Fibroblast of upper back skin (primary cell): ENCODE measurements around the gene TTC4.

ENCODE experiments used
- DNase-seq: peaks from one replicate; pipeline ENCODE4 v3.0.0-alpha.2; 2013

TTC4 gene, protein sequence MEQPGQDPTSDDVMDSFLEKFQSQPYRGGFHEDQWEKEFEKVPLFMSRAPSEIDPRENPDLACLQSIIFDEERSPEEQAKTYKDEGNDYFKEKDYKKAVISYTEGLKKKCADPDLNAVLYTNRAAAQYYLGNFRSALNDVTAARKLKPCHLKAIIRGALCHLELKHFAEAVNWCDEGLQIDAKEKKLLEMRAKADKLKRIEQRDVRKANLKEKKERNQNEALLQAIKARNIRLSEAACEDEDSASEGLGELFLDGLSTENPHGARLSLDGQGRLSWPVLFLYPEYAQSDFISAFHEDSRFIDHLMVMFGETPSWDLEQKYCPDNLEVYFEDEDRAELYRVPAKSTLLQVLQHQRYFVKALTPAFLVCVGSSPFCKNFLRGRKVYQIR

DNA sequence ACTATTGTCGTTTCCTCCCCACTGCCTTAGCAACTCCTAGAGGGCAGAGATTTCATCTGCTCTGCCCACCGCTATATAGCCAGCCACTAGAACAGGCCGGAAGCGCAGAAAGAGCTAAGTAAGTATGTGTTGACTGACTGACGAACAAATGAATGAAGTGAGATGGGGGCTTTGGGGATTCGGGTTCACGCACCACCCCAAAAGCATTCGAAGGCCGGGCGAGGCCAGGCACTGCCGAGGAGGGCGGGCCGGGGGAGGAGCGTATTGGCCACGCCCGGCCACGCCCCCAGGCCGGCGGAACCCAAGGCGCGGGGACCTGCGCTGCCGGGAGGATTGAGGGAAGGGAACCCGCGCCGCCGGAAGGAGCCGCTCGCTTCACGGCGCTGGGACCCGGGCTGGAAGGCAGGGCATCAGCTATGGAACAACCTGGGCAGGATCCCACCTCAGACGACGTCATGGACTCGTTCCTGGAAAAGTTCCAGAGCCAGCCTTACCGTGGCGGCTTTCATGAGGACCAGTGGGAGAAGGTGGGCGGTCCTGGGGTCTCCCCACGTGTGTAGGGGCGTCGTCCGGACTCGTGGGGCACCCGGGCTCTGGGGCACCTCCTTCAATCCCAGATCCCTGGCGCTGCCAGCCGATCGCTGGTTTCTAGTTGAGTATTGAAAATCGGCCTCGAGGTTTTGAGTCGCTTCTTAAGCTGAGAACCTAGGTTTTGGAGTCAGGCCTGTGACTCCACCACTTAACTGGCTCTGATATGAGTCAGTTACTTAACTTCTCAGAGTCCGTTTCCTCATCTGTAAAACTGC, at the start of gene TTC4:
TTC4 (plus strand) TSS at position 369 of the 806 bp plus-strand sequence; CDS start at position 417, 48 bp downstream.
- DNase-seq, result peak; percentile 74

DNA sequence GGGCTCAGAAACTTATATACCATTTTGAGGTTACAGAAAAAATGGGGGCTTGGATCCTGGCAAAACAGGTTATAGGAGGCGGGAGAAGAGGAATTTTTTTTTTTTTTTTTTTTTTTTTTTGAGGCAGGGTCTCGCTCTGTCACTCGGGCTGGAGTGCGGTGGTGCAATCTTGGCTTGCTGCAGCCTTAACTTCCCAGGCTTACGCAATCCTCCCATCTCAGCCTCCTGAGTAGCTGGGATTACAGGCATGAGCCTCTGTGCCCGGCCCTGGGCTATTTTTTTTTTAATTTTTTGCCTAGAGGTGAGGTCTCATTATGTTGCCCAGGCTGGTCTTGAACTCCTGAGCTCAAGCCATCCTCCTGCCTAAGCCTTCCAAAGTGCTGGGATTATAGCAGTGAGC, 49.3 kb upstream of the TTC4 start:
- DNase-seq, result no peak

DNA sequence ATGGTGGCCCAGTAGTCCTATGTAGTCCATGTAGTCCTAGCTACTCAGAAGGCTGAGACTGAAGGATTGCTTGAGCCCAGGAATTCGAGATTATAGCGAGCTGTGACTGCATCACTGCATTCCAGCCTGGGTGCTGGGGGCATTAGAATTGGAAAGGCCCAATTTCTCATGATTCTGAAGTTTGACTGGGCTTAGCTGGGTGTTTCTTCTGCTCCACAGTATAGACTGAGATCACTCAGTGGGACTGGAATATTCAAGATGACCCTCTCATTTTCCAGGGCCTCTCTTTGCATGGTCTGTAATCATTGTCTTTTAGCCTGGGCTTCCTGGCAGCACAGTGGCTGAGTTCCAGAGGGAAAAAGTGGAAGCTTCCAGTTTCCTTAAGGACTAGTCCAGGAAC, 47.9 kb upstream of the TTC4 start:
- no peak for DNase-seq

DNA sequence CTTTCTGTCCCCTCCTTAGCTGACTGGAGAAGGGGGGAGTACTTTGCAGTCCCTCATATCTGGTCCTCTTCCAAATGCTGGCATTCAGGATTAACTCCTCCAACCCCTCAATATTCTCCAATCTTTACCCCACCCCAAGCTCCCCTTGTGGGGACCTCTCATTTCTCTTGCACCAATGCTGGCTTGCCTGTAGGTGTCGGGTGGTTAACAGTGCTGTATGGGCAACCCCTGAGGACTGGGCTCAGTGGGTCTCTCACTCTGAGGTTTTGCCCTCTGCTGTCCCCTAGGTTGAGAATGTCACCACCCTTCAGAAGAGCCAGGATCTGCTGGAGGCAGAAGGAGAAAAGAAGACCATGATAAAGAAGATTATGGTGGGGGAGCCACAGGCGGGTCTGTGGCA, 47.1 kb upstream of the TTC4 start:
- DNase-seq, result no peak

DNA sequence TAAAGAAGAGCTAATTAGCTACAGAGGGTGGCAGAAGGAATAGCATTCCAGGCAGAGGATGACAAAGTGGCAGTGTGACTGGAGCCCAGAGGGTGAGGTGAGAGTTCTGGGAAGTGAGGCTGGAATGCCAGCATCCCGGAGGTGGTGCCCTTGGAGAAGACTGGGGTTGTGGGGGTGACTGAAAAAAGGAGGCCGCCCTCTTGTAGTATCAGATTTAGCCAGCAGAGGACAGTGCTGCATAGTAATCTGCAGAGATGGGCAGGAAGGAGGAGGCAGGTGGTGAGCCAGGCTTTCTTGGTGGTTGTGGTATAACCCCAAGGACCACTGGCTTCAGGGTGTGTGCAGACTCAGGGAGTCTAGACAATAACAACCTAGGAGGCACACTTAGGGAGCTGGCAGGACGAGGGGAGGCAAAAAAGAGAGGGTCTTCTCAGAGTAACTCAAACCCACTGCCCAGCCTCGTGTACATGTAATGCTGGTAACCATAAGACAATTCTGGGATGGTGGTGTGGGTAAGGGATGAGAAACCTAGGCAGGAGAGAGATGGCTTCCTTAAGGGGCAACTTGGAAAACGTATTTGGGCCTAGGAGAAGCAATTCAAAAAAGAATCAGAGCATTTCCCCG, 43.6 kb upstream of the TTC4 start:
- DNase-seq, result peak; percentile 38

DNA sequence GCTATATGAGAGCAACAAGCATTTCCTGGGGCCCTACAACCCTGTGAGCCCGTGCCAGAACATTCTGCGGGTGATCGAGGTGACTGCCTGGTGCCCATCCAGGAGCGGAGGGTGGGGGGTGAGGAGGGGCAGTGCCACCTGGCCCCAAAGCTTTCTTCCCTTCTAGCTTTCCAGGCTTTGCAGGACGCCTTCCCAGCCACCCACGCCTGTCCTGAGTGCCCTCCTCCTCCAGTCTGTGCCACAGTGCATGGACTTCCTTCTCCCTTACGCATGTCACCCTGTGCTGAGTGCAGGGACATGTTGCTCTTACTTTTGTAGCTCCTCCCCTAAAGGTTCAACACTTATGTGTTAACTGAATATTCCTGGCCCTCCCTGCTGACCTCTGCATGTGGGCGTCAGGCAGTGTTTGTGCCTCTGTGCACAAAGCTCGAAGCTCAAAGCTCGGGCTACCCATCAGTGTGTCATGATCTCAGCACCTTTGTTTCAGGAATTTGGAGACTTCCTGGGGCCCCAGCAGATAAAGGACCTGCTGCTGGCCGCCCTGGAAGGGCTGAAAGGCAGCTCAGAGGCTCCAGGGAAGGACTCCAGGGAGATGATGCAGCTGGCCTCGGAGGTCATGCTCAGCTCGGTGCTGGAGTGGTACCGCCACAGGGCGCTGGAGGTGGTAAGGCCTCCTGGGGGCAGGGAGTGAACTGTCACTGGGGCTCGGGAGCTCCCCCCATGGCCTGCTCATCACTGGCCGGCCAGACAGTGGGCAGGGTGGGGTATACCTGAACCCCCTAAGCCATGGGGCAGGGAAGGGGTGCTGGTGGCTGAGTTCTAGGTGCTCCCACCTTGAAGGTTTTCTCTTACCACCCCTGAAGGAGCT, 36.7 kb upstream of the TTC4 start:
- DNase-seq, result no peak

DNA sequence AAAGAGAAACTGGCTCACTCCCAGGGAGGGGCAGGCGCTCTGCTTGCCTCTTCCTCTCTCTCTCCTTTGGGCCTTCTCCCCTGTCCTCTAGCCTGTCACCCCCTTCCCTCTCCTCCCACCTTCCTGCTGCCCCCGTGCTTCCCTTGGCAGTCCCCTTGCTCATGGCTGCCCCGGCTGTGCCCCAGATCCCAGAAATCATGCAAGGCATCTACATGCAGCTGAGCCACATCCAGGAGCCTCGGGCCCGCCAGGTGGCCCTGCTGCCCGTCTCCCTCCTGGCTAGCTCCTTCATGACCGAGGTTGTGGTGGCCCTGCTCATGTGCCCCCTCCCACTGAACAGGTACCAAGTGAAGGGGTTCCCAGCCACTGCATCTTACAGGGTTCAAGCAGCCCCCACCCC, 36.0 kb upstream of the TTC4 start:
- DNase-seq, result no peak

DNA sequence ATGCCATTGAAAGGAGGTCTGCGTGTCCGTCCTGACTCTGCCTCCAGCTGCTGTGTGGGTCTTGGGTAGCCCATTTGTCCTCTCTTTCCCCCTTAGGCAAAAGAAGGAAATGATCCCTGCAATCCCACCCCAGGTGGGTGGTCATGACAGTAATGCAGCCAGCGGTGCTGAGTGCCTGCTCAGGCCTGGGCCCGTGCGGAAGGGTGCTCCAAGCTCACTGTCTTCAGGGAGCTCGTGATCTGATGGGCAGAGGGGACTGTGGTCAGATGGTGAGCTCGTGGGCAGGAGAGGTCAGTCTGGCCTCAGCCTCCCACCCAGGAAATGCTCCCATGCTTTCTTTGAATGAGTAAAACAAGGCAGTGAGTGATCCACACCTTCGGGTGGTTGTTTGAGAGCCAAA, 35.3 kb upstream of the TTC4 start:
- no peak for DNase-seq

DNA sequence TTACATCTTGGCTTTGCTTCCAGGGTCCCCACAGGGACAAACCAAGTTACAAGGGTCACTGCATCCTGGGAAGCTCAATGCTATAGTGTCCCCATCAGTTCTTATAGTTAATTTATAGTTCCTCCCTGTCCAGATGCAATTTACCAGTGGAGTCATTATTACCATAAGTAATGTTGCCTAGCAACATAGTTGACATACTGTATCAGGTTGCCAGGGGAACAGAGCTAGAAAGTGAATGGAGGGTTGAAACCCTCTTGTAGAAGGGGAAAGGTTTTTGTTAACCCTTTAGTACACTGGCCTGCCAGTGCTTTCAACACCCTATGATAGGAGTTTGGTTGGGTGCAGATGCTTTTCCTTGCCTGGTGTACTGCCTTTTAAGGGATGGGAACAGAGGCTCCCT, 34.3 kb upstream of the TTC4 start:
- DNase-seq, result no peak

DNA sequence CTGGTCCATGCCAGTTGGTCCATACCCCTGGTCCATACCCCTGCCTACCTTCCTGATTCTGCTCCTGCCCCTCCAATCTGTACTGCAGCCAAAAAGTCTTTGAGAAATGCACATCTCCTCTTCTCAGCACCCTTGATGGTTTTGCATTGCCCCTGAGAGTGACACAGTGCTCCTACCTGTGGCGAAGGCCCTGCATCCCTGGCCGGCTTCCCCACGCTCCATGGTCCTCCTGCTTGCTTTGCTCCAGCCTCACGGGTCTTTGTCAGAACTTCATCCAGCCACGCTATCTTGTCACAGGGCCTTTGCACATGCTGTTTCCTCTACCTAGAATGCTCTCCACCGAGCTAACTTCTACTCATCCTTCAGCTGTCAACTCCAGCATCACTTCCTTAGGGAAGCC, 32.2 kb upstream of the TTC4 start:
- no peak for DNase-seq

DNA sequence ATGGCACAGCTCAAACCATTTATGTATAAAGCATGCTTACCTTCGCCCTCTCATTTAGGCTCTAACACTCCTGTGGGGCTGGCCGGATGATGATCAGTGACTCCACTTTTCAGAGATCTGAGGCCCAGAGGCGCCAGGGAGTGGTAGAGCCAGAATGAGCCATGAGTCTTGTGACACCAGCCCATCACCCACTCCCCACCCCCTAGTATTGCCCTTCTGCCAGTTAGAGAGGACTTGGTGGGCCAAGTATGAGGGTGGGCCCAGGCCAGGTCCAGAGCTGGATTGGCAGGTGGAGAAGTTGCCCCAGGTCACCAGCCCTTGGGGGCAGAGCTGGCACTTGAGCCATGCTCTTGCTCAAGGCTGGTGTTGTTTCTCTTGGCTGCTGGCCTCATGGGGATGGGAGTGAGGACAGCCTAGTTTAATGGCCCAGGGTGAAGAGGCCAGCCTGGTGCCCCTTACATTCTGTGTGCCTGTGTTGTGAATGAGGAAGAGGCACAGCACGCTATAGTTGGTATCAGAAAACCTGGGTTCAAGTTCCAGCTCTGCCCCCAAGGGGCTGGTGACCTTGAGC, 30.2 kb upstream of the TTC4 start:
- DNase-seq, result no peak

DNA sequence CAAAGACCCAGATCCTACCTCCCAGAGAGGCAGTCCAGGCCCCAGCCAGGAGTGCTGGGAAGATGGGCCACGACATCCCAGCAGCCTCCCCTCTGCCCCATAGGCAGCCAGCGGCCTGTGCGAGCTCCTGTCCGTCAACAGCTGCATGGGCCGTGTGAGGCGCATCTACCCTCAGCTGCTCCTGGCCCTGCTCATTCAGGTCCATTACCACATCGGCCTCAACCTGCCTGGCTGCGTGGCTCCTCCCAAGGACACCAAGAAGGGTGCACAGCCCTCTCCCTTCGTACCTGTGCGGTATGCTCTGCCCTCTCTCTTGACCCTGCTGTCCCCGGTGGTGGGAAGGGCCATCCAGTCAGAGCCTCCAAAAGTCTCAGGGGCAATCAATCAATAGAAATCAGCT, 29.5 kb upstream of the TTC4 start:
- no peak for DNase-seq

DNA sequence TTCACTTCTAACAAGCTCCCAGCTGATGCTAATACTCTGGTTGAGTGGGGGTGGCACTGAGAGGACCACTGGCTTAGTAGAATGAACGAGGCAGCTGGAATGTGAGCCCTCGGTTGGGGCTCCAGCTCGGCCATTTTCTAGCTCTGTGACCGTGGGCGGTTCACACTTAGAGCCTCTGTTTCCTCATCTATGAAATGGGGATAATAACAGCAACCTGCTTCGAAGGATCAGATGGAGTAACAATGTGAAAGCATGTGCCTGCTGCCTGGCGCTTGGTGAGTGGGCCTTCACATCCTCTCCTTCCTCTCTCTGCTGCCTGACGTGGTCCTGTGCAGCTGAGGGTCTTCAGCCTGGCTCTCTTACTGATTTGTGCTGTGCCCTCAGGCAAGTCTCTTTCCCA, 20.9 kb upstream of the TTC4 start:
- no peak for DNase-seq

DNA sequence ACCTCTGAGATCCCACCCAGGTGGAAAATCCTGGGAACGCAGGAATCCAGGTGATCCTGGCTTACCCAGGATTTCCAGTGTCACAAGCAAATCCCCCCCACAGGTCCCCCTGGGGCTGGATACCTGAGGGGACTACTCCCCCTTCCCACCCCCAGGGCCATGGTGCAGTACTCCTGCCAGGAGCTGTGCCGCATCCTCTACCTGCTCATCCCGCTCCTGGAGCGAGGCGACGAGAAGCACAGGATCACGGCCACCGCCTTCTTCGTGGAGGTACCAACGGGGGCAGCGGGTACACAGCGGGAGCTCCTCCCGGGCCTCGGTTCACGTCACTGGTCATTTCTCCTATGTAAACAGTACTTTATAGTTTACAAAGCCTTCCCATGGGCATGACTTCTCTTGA, 20.4 kb upstream of the TTC4 start:
- DNase-seq, result no peak

DNA sequence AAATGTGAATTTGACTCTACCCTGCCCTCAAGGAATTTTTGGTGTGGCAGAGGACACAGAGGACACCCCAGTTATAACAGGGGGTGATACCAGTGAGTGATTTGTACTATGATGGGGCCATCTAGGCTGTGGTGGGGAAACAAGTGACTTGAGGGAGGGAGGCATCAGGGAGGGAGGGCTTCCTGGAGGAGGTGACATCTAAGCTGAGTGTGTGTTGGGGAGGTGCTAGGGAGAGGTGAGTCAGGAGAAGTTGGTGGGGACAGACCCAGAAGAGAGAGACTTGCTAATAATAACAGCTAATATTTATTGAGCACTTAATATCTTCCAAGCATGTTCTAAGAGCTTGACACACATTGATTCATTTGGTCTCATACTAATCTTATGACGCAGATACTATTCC, 19.9 kb upstream of the TTC4 start:
- no peak for DNase-seq

DNA sequence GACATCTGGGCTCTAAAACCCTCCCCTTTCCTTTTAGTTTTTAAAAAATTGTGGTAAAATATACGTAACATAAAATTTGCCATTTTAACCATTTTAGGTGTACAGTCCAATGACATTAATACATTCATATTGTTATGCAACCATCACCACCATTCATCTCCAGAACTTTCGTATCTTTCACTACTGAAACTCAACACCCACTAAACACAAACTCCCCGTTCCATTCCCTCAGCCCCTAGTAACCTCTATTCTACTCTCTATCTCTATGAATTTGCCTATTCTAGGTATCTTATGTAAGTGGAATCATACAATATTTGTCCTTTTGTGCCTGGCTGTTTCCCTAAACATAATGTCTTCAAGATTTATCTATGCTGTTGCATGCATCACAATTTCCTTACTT, 19.4 kb upstream of the TTC4 start:
- no peak for DNase-seq

DNA sequence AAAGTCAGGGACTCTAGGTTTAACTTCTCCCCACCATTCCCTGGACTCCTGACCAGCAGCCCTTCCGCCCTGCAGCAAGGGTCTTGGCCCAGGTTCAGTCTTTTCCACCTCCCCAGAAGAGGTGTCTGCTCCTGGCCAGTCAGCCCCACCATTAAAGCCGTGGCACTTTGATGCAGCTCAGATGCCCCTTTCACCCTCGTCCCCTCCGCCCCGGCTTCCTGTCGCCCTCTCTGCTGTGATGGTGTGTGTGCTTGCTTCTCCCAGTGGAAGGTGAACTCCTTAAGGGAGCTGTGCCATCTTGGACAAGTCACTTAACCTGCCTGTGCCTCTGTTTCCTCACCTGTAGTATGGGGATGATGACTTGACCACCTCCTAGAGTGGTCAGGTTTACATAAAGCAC, 17.8 kb upstream of the TTC4 start:
- DNase-seq, result no peak

DNA sequence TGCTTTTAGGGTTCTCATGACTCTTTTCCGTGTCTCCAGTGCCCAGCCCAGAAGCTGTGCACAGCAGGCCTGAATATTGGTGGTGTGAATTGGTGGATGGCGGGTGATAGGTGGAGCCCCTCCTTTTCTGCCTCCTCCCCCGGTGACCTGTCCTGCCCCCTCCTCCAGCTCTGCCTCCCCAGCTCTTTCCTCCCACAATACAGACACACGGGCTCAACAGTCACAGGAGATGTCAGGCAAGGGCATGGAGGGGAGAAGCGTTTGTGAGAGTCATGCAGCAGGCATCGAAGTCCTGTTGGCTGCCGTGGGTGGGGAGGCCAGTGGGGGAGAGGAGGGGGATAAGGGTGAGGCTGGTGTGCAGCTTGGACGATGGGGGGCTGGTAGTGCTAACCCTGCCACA, 17.3 kb upstream of the TTC4 start:
- no peak for DNase-seq

DNA sequence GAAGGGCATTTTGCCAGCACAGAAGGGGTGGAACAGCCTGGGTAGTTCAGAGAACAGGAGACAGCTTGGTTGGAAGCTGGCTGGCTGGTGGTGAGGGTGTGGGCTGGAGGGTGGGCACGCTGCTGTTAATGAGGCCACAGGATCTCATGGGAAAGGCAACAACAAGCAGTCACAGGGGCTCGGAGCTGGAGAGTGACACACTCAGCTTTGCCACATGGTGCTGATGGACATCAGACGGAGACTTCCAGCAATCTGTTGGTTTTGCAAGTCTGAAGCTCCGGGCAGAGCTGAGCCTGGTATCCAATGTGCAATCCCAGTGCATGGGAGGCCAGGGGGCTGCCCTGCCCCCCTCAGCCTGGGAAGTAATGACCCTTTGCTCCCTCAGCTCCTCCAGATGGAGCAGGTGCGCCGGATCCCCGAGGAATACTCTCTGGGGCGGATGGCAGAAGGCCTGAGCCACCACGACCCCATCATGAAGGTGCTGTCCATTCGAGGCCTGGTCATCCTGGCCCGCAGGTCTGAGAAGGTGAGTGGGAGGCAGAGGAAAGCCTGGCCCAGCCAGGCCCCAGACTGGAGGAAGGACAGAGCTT, 15.6 kb upstream of the TTC4 start:
- no peak for DNase-seq

DNA sequence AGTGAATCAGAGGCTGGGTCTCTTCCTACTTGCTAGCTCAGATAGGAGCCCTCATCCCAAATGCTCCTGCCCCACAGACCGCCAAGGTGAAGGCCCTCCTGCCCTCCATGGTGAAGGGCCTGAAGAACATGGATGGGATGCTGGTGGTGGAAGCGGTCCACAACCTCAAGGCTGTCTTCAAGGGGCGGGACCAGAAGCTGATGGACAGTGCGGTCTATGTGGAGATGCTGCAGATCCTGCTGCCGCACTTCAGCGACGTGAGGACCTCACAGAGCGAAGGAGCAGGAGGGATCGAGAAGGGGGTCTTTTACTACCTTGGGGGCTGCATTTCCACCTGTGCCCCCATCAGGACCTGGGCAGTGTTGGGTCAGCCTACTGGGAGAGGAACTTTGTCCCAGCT, 14.6 kb upstream of the TTC4 start:
- no peak for DNase-seq

DNA sequence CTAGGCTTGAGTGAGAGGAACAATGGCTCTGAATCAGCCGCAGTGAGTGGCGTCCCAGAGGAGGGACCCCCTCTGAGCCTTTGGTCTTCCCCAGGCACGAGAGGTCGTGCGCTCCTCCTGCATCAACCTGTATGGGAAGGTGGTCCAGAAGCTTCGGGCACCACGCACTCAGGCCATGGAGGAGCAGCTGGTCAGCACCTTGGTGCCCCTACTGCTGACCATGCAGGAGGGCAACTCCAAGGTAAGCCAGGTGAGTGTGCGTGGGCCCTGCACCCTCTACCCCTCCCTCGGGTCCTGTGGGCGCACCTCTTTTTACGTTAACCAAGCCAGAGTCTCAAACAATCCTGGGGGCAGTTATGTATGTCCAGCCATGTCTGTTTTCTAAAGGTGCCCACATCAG, 13.7 kb upstream of the TTC4 start:
- DNase-seq, result no peak

DNA sequence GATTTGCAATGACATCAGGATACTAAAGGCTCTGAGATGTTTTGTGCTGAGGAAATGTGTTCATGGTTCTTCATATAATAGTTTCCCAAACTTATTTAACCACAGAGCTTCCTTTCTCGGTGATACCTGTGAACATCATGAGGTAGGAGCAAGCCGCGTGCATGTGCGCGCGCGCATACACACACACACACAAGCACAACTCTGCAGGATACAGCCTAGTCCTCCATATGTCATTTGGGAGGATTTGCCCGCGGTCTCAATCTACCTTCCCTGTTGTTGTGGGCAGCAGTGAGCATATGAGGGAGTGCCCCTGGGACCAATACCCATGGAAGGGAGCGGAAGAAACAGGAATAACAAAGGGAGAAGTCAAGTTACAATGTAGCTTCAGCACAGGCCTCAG, 12.2 kb upstream of the TTC4 start:
- DNase-seq, result no peak
